ENCODE measurements around the gene RAB5B.

- no peak for TF ChIP-seq CTCF (IDR thresholded peaks at IDR 0.05)
- TF ChIP-seq POLR2AphosphoS5 (IDR thresholded peaks at IDR 0.05), result no peak
- TF ChIP-seq POLR2A (IDR thresholded peaks at IDR 0.05), result no peak
Measured at GRCh38 chr12:55982319-55982936, 8.6 kb downstream of the RAB5B start.

Measured in sigmoid colon (tissue), 4 donors.